Right cardiac atrium (tissue), 5 donors: ENCODE results near the gene PRUNE1. TPM values are rescaled to one million over a fixed set of nuclear protein-coding genes. Genes with fewer than 3 reads are reported as not detected.

Source experiments
- ATAC-seq, 2 donors: fragments of 200-7000 bp; cut with Tn5 transposase; one replicate each; pipeline versions ENCODE4 v1.8.0 to v1.9.1; 2020; ENCODE audit warnings: moderate library complexity in 2 of 2, mild to moderate bottlenecking in 1 of 2
- DNase-seq, 3 donors: peaks; one replicate each; pipeline ENCODE4 v3.0.0-alpha.2; 2020
- H3K27ac ChIP-seq: one replicate; pipeline ENCODE4 v1.5.1; 2013; ENCODE audit warnings: mild to moderate bottlenecking, low read length, control low read depth, moderate library complexity
- H3K27me3 ChIP-seq: one replicate; pipeline ENCODE4 v1.6.1; 2013; ENCODE audit not compliant: control insufficient read depth, insufficient read depth
- H3K4me1 ChIP-seq: one replicate; pipeline ENCODE4 v1.6.1; 2013; ENCODE audit warnings: low read length; ENCODE audit not compliant: control insufficient read depth, insufficient read depth
- H3K4me3 ChIP-seq: one replicate; pipeline ENCODE4 v1.5.1; 2013; ENCODE audit warnings: low read length, control low read depth
- H3K9me3 ChIP-seq: one replicate; pipeline ENCODE4 v1.6.1; 2013; ENCODE audit warnings: low read length; ENCODE audit not compliant: control insufficient read depth
- WGBS: extraction: QIAGEN DNeasy Blood & Tissue Kit; methylation state at CpG from one replicate; pipeline ENCODE4 v1.1.7; 2013; 5-methylcytosine and 5-hydroxymethylcytosine counted together
- intact Hi-C, 4 donors: fragments of 100-400 bp; cut with DNase I; formaldehyde crosslinking; loops; one replicate each; pipeline versions ENCODE4 v1.11.0 to v1.14.0; 2022 to 2023
- polyA plus RNA-seq: library from polyadenylated mRNA; stranded (reverse); fragments of 200-250 nt; gene quantifications from one replicate; pipeline ENCODE4 v1.2.3, GENCODE V29; 2013
- total RNA-seq, 4 donors: library from RNA; stranded (reverse); fragmentation: NEBNext Ultra II Directional; extraction: Animal tissue kit (Norgen Biotek cat#: 25700); gene quantifications; one replicate each; pipeline ENCODE4 v1.2.1, GENCODE V29; 2021
- donor health status: healthy with polysubstance abuse.
- donor health status: DM: no; HTN: yes; CAD: no.
- donor health status: DM: no; HTN: no; CAD: no.
- donor health status: DM: no; HTN: yes; CAD: no; lungs with severe emphysema.
- donor health status: DM: yes; HTN: yes; CAD: no.

Gene PRUNE1
- total and polyA plus RNA-seq, 5 donors = 39.3 to 66.0 (median 47.6) TPM

DNA sequence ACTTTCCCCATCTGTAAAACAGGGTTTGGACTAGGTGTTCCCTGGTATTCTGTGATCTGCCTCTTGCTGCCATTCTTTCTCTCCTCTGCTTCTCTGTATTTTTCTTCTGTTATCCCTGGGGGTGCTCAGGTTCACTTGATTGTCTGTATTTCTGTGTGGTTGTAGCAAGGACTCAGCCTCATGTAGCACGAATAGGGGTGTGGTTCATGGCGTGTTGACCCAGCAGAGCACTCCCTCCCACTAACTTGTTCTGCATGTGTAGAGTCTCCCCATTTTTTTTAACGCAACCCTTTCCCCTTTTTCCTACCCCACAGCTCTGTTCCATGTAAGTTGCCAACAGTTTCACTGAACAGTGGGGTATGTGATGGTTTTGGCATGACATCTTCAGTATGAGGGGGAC lies 26.9 kb downstream of the PRUNE1 start:
- no peak for ATAC-seq
- Histone ChIP-seq H3K27ac (peak overlapping the region; percentile 70), H3K9me3 (no peaks in the 10 kb centered on the region), H3K4me1 (peaks cover 4% of the 10 kb centered on the region), H3K4me3 (no peak overlapping the region), H3K27me3 (no peaks in the 10 kb centered on the region)
- DNase-seq = no peak
- 85% methylated on average over 3 of the region's 3 CpGs for WGBS
- intact Hi-C loops = no loop called here

DNA sequence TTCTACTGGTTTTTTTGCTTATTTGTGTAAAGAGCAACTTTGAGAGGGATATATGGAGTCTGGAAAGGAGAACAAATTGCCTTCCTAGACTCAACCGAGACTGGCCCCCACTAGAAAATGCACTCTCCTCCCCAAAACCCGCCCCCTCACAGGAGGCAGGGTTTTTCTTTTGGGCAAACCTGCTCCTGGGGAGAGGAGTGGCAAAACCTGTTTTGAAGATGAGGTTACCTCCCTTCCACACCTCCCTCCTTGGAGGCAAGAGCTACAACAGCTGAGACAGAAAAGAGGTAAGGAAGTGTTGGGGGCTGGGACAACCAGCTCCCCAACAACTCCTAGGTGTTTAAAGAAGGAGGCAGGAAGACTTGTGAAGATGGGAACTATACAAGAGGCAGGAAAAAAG lies 28.1 kb downstream of the PRUNE1 start, which contains the start of gene BNIPL:
Gene BNIPL (plus strand): TSS at position 231 of the 400 bp plus-strand sequence. CDS start 140 bp downstream, at position 371.
- DNase-seq (no peak), ATAC-seq (no peak)
- intact Hi-C loops = no loop called here
- no peaks in the 10 kb centered on the region for H3K9me3 ChIP-seq
- H3K27me3 ChIP-seq = no peaks in the 10 kb centered on the region
- H3K27ac ChIP-seq = no peak within 1 kb of the TSS
- H3K4me1 ChIP-seq = peaks cover 4% of the 10 kb centered on the region
- no peak within 1 kb of the TSS for H3K4me3 ChIP-seq
- WGBS = 50% methylated on average over 2 of the region's 2 CpGs

DNA sequence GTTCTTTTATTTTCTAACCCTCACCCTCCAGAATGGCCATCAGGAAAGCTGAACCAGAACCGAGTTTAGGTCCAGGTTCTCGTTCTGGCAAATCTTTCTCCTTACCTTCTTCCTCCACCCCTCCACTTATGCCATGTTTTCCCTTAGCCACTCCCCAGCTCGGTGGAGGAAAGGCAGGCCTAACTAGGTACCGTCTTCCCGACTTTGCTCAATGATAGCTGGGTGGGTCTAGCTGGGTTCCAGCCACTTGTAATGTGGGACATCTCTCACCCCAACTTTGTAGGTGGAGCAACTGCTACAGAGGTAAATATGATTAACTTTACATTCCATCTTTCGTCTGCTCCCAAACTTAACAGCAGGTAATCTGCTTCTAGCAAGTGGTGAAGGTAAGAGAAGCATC lies 28.8 kb downstream of the PRUNE1 start:
- H3K4me1 ChIP-seq = peaks cover 4% of the 10 kb centered on the region
- DNase-seq = no peak
- H3K4me3 ChIP-seq = no peak overlapping the region
- no peak for ATAC-seq
- no peak overlapping the region for H3K27ac ChIP-seq
- WGBS = 85% methylated on average over 6 of the region's 6 CpGs
- no peaks in the 10 kb centered on the region for H3K27me3 ChIP-seq
- no peaks in the 10 kb centered on the region for H3K9me3 ChIP-seq
- intact Hi-C loops = no loop called here

DNA sequence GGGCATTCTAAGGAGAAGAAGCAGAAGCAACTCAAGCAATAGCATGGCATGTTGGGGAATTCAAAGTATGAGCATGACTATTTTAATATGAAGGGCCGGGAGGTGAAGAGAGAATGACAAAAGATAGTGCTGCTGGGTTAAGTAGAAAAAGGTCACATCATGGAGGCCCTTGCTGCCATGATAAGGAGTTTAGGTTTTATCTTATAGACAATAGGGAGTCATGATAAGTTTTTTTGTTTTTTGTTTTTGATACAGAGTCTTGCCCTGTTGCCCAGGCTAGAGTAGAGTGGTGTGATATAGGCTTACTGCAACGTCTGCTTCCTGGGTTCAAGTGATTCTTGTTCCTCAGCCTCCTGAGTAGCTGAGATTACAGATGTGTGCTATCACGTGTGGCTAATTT lies 31.3 kb downstream of the PRUNE1 start:
- ATAC-seq = no peak
- H3K27ac ChIP-seq = no peak overlapping the region

DNA sequence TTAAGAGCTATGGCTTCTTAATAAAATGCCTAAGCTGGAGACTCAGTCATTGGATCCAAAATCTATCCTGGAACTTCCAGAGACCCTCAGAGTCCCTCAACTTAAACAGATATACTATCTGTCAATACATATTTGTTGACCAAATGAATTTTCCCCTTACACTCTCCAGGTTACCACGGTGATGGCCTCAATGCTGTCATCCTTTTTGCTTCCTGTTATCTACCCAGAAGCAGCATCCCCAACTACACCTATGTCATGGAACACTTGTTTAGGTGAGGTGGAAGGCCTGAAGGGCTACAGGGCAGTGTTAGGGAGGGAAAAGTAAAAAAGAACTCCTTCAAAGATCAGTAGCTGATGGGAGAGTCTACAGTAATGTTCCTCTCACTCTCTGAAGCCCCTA lies 34.9 kb downstream of the PRUNE1 start:
- WGBS = 91% methylated on average over 1 of the region's 1 CpG

More for the DNA sequence above, 31.3 kb downstream of the PRUNE1 start:
- WGBS = 67% methylated on average over 3 of the region's 3 CpGs
- no peak for DNase-seq
- Histone ChIP-seq H3K4me1 (peaks cover 4% of the 10 kb centered on the region), H3K9me3 (no peaks in the 10 kb centered on the region), H3K4me3 (no peak overlapping the region), H3K27me3 (no peaks in the 10 kb centered on the region)
- intact Hi-C loops = no loop called here

DNA sequence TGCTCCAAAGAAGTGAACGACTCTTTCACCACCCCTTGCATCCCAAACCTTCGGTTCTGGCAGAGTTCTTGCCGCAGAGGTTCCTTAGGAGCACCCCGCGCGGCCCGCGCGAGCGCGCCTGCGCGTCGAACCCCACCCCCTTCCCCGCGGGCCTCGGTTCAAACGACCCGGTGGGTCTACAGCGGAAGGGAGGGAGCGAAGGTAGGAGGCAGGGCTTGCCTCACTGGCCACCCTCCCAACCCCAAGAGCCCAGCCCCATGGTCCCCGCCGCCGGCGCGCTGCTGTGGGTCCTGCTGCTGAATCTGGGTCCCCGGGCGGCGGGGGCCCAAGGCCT lies 39.3 kb downstream of the PRUNE1 start, which contains the start of gene C1orf56:
Gene C1orf56 (plus strand): TSS at position 161 of the 334 bp plus-strand sequence. CDS start 97 bp downstream, at position 258.
- Histone ChIP-seq H3K4me1 (peaks cover 4% of the 10 kb centered on the region), H3K27ac (peak within 1 kb of the TSS; percentile 76), H3K27me3 (no peaks in the 10 kb centered on the region), H3K4me3 (peak within 1 kb of the TSS; percentile 78), H3K9me3 (no peaks in the 10 kb centered on the region)
- WGBS = under 1% methylated on average over 29 of the region's 29 CpGs
- DNase-seq = peak; percentile 76 to 89 (median 88)
- peak; percentile 85 to 87 for ATAC-seq
- intact Hi-C loops = no loop called here

More for the DNA sequence above, 34.9 kb downstream of the PRUNE1 start:
- intact Hi-C loops = no loop called here
- ATAC-seq (no peak), DNase-seq (no peak)
- Histone ChIP-seq H3K27ac (no peak overlapping the region), H3K4me3 (no peak overlapping the region), H3K9me3 (no peaks in the 10 kb centered on the region), H3K4me1 (peaks cover 6% of the 10 kb centered on the region), H3K27me3 (no peaks in the 10 kb centered on the region)

DNA sequence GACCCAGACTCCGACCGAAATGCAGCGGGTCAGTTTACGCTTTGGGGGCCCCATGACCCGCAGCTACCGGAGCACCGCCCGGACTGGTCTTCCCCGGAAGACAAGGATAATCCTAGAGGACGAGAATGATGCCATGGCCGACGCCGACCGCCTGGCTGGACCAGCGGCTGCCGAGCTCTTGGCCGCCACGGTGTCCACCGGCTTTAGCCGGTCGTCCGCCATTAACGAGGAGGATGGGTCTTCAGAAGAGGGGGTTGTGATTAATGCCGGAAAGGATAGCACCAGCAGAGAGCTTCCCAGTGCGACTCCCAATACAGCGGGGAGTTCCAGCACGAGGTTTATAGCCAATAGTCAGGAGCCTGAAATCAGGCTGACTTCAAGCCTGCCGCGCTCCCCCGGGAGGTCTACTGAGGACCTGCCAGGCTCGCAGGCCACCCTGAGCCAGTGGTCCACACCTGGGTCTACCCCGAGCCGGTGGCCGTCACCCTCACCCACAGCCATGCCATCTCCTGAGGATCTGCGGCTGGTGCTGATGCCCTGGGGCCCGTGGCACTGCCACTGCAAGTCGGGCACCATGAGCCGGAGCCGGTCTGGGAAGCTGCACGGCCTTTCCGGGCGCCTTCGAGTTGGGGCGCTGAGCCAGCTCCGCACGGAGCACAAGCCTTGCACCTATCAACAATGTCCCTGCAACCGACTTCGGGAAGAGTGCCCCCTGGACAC lies 39.8 kb downstream of the PRUNE1 start:
- Histone ChIP-seq H3K27me3 (no peaks in the 10 kb centered on the region), H3K4me3 (peak overlapping the region; percentile 78), H3K27ac (peak overlapping the region; percentile 76), H3K9me3 (no peaks in the 10 kb centered on the region), H3K4me1 (peaks cover 4% of the 10 kb centered on the region)
- DNase-seq (peak; percentile 79 to 89 (median 88)), ATAC-seq (peak; percentile 84 to 86)
- WGBS = under 1% methylated on average over 48 of the region's 48 CpGs
- intact Hi-C loops = no loop called here

DNA sequence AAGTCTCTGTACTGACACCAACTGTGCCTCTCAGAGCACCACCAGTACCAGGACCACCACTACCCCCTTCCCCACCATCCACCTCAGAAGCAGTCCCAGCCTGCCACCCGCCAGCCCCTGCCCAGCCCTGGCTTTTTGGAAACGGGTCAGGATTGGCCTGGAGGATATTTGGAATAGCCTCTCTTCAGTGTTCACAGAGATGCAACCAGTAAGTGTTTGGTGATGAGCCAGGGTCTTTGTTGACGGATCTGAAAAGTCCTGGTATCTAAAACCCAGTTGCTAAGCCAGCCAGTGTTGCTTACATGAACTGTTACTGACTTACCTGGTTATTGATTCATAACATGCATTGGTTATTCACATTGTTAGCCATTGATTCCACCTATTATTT lies 40.4 kb downstream of the PRUNE1 start:
- 15% methylated on average over 3 of the region's 3 CpGs for WGBS
- ATAC-seq = no peak
- H3K4me1 ChIP-seq = peaks cover 4% of the 10 kb centered on the region

DNA sequence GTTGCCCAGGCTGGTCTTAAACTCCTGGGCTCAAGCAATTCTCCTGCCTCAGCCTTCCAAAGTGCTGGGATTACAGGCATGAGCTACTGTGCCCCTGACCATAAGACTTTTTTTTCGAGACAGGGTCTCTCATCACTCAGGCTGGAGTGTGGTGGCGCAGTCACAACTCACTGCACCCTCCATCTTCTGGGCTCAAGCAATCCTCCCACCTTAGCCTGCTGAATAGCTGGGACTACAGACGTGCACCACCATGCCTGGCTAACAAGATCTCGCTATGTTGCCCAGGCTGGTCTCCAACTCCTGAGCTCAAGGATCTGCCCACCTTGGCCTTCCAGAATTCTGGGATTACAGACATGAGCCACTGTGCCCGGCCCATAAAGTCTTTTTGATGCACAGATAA lies 41.2 kb downstream of the PRUNE1 start:
- DNase-seq (no peak), ATAC-seq (no peak)
- 84% methylated on average over 5 of the region's 5 CpGs for WGBS
- no peak overlapping the region for H3K4me3 ChIP-seq
- H3K27ac ChIP-seq = no peak overlapping the region
- peaks cover 4% of the 10 kb centered on the region for H3K4me1 ChIP-seq
- no peaks in the 10 kb centered on the region for H3K27me3 ChIP-seq
- intact Hi-C loops = no loop called here
- H3K9me3 ChIP-seq = no peaks in the 10 kb centered on the region

More for the DNA sequence above, 40.4 kb downstream of the PRUNE1 start:
- Histone ChIP-seq H3K27ac (peak overlapping the region; percentile 76), H3K27me3 (no peaks in the 10 kb centered on the region), H3K9me3 (no peaks in the 10 kb centered on the region), H3K4me3 (peak overlapping the region; percentile 78)
- intact Hi-C loops = no loop called here
- no peak for DNase-seq

DNA sequence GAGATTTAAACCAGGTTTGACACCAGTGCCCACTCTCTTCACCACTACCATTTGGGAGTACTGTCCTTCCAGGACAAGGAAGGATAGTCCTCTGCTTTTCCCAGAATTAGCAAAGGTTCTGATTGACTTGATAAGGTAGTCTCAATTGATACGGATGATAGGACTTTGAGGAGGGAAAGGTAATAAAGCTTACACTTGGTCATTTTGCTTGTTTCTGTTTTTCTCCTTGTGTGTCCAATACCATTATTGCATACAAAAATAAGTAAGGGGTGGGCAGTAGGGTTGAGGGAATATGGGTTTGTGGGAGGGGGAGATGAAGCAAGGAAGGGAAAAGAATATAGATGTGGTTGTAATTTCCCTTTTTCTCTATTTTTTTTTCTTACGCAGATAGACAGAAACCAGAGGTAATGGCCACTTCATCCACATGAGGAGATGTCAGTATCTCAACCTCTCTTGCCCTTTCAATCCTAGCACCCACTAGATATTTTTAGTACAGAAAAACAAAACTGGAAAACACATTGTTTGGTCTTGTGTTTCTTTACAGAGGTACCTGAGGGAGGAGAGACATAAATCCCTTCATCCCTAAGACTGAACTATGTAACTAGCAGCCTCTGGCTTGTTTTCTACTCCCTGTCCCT lies 41.9 kb downstream of the PRUNE1 start:
- no peak overlapping the region for H3K27ac ChIP-seq
- peaks cover 4% of the 10 kb centered on the region for H3K4me1 ChIP-seq
- H3K4me3 ChIP-seq = no peak overlapping the region
- H3K27me3 ChIP-seq = no peaks in the 10 kb centered on the region
- intact Hi-C loops = loop anchor here in 1 of 4 donors (10.0 kb wide), 1 partner anchor 45 kb away; the partner anchor contains the start of genes MINDY1 and PRUNE1
- DNase-seq (no peak), ATAC-seq (no peak)
- H3K9me3 ChIP-seq = no peaks in the 10 kb centered on the region
- 75% methylated on average over 2 of the region's 2 CpGs for WGBS

DNA sequence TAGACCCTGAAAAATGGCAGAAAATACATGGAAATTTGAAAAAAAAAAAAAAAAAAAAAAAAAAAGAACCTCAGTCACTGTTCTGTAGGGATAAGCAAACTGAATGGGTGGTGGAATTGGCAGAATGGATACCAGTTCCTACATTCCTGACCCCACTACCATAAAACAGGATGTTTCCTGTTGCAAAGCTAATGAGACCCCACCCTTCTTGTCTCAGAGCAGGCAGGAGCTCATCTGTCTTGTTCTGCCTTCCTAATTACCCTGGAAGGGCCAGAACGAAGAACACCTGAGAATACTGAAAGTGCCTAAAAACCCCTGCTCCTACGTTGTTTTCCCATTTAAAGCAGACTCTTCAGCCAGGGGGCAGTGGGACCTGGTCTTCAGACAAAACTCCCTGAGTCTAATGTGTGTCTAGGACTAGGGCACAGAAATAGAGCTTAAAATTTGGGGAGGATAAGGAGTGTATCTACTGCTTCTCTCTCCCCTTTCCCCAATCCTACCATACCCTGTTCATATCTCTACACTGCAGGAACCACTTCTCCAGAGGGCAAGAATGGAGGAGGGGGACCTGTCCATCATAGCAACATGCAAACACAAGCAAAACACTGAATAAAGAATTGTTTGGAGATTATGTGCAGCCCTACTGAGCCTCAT lies 43.2 kb downstream of the PRUNE1 start:
- H3K4me1 ChIP-seq = peaks cover 10% of the 10 kb centered on the region
- H3K4me3 ChIP-seq = no peak overlapping the region
- ATAC-seq = no peak
- H3K27me3 ChIP-seq = no peaks in the 10 kb centered on the region
- 80% methylated on average over 2 of the region's 2 CpGs for WGBS
- intact Hi-C loops = loop anchor here in 1 of 4 donors (10.0 kb wide), 1 partner anchor 47 kb away; the partner anchor contains the start of genes MINDY1 and PRUNE1
- peak overlapping the region; percentile 7 for H3K27ac ChIP-seq
- no peaks in the 10 kb centered on the region for H3K9me3 ChIP-seq
- DNase-seq = no peak
